Subcutaneous adipose tissue (tissue), 4 donors: ENCODE results near the gene LRRC28. TPM values are rescaled to one million over a fixed set of nuclear protein-coding genes. Genes with fewer than 3 reads are reported as not detected.

Experiments
- total RNA-seq, 4 donors: library from RNA; depleted of rRNA; stranded (reverse); fragments of >200 nt; gene quantifications; one replicate each; pipeline ENCODE4 v1.1.0, GENCODE V29; 2016
- TF ChIP-seq, protein P1 (sequence below): fragments of 450-650 bp; IDR thresholded peaks from one replicate; pipeline ENCODE4 v1.5.1; 2016; ENCODE audit warnings: low read depth, mild to moderate bottlenecking, control low read depth, antibody characterized with exemption, moderate library complexity

Gene LRRC28
- total RNA-seq, 4 donors from 2014 or later: 37.7 to 60.7 (median 45.8) TPM

DNA sequence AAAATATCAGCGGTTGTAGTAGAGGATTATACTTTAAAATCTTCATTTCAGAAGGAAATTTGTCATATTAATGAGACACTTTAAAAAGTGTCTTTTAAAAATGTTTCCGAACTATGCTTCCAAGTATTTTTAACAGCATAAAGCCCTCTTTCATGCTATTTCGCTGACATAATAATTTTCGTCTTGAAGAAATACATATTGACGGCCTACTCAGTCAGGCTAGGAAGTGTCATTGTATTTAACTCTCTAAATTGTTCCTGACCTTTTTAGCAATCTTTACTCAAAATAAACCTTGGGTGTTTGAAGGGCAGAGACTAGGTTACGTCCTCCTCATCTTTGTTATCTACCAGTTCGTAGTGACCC lies 806 bp upstream of the LRRC28 start:
- TF ChIP-seq, protein P1, sequence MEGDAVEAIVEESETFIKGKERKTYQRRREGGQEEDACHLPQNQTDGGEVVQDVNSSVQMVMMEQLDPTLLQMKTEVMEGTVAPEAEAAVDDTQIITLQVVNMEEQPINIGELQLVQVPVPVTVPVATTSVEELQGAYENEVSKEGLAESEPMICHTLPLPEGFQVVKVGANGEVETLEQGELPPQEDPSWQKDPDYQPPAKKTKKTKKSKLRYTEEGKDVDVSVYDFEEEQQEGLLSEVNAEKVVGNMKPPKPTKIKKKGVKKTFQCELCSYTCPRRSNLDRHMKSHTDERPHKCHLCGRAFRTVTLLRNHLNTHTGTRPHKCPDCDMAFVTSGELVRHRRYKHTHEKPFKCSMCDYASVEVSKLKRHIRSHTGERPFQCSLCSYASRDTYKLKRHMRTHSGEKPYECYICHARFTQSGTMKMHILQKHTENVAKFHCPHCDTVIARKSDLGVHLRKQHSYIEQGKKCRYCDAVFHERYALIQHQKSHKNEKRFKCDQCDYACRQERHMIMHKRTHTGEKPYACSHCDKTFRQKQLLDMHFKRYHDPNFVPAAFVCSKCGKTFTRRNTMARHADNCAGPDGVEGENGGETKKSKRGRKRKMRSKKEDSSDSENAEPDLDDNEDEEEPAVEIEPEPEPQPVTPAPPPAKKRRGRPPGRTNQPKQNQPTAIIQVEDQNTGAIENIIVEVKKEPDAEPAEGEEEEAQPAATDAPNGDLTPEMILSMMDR: no peak

DNA sequence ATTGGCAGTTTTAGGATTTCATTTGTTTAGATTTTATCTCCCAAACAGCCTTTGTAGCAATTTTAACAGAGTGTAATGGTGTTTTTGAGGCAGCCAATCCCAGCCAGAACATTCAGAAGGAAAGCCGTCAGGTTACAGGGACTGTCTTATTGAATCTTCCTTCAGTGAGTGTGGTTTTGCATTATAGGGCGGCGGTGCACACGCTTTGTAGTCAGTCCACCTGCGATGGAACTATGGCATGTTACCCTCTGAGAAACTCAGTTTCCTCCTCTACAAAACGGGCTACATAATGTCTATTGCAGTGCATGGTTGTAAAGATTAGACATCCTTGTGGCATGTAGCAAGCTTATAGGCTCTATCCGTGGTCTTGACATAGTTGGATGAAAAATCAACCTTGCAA lies 1.0 kb downstream of the LRRC28 start:
- TF ChIP-seq, protein P1: no peak

DNA sequence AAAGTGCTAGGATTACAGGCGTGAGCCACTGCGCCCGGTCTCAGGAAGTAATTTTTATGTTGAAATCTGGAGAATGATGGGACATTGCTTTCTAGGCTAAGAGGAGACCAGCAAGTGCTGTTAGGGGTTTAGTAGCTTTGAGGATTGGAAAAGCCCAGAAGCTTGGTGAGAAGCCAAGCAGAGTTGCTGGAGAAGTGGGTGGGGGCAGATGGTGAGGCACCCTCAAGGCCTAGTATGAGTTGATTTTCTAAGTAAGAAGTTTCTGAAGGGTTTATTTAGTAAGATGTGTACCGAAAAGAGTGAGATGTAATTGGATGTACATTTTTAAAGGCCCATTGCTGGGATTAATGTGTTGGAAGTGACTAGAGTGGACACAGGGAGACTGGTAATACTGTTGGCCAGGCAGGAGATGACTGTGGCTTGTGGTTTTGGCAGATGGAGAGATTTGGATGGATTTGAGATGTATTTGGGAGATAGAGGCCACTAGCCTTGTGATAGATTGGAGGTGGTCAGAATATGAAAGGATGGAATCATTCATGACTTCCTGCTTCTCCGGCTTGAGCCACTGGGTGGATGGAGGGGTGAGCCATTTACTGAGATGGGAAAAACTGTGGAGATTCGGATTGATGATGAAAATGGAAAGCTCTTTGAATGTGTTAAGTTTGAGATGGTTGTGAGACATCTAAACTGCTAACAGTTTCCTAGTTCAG lies 2.3 kb downstream of the LRRC28 start:
- TF ChIP-seq, protein P1: no peak

DNA sequence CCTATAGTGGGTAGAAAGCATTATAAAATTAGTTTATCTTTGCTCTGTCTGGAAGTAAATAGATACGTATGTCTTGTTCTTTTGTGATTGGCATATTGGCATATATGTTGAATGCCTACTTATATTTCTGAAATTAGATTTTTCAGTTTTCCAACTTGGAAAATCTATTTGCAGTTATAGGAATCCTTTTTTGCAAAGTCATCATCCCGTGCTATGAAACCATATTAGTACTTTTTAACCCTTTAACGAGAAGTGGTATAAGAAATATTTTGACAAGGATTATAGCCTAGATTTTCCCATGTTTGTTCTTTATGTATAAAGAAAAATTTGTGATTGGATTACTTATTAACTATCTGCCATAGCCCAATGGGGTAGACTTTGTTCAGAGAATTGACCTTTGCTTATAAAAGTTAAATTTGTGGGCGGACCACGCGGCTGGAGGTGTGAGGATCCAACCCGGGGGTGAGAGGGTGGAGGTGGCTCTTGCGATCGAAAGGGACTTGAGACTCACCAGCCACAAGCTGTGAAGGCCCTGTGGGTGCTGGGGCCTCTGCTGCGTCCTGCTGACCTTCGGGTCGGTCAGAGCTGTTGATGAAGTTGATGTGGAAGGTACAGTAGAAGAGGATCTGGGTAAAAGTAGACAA lies 5.9 kb downstream of the LRRC28 start:
- TF ChIP-seq, protein P1: no peak

DNA sequence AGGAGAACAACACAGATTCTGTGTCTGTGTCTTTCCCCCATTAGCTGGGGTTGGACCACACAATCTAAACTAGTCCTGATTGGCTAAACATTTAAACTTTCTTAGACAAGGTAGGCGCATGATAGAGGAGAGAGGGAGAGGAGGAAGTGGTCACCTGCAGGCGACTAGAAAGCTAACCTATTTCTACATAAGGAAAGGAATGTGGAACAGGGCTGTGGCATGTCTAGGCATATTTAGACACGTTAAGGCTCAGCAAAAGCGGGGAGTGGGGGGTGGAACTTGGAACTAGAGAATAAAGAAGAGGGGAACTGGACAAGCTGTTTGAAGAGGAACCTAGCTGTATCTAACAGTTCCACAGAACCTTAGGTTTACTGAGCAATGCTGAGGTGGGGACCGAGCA lies 12.8 kb downstream of the LRRC28 start:
- TF ChIP-seq, protein P1: no peak

DNA sequence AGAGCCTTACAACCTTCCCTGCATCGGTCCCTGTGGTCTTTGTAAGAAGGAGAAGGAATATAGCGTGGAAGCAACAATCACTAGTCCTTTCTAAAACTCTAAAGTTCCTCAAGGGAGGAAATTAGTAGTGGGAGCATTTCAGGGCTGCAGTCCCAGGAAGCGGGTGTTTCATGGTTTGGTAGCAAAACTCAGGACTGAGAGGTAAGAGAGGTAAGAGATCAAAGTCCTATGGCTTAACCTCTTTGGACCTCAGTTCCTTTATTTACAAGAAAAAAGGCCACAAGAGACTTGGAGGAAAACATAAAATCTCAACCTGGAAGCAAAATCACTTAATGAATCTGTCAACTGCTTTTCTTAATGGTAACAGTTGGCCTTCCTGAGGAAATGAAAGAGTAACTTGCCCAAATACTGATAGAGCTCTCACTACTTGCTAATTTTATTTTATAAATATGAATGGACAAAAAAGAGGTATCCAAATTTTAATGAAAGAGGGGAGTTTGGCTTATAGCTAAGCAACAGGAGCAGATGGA lies 14.3 kb downstream of the LRRC28 start:
- TF ChIP-seq, protein P1: no peak

DNA sequence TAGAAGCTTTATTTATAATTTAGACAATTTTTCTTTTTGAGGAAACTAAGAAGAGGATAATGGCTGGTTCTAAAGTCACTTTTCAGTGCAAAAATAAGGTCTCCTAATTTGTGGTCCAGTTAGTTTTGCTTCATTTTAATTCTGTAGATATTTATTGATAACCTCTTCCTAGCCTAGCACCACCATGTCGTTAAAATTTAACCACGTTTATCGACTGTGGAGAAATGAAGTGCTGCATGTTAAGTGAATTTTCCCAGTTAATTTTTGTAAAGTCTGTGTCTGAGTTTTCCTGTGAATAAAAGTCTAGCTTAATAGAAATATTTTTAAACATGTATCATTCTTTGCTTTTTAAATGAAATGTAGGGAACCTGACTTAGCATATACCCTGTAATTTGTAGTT lies 16.7 kb downstream of the LRRC28 start:
- TF ChIP-seq, protein P1: no peak
